Measurements from ENCODE around the gene ORMDL2.

The ORMDL2 gene

GRCh38 chr12:55817345-55818139 lies at the start of gene ORMDL2, which contains the start of gene SARNP:
TSS of gene ORMDL2 (plus strand) at chr12:55818041. CDS start at chr12:55819000, 959 bp downstream.
TSS of gene SARNP (minus strand) at chr12:55817724. CDS start at chr12:55817701, 23 bp downstream.
- peak within 1 kb of the TSS; percentile 60 for H3K4me3 ChIP-seq (ENCODE audit: low read depth, low read length)
- DNase-seq (ENCODE audit: low read depth) = peak; percentile 99

- DNase-seq (ENCODE audit: low read depth) = peak; percentile 7
Measured at GRCh38 chr12:55771736-55772135, 46.1 kb upstream of the ORMDL2 start.

GRCh38 chr12:55777856-55778255 lies 40.0 kb upstream of the ORMDL2 start:
- DNase-seq (ENCODE audit: low read depth) = no peak
- no peak overlapping the region for H3K4me3 ChIP-seq (ENCODE audit: low read depth, low read length)

More at GRCh38 chr12:55771736-55772135, 46.1 kb upstream of the ORMDL2 start:
- no peak overlapping the region for H3K4me3 ChIP-seq (ENCODE audit: low read depth, low read length)

GRCh38 chr12:55780685-55781084 lies 37.2 kb upstream of the ORMDL2 start:
- no peak overlapping the region for H3K4me3 ChIP-seq (ENCODE audit: low read depth, low read length)
- DNase-seq (ENCODE audit: low read depth) = no peak

GRCh38 chr12:55788546-55788945 lies 29.3 kb upstream of the ORMDL2 start:
- H3K4me3 ChIP-seq (ENCODE audit: low read depth, low read length) = no peak overlapping the region
- DNase-seq (ENCODE audit: low read depth) = no peak

GRCh38 chr12:55789171-55789570 lies 28.7 kb upstream of the ORMDL2 start:
- no peak overlapping the region for H3K4me3 ChIP-seq (ENCODE audit: low read depth, low read length)
- DNase-seq (ENCODE audit: low read depth) = no peak

- H3K4me3 ChIP-seq (ENCODE audit: low read depth, low read length) = no peak overlapping the region
- DNase-seq (ENCODE audit: low read depth) = no peak
Measured at GRCh38 chr12:55789893-55790292, 27.9 kb upstream of the ORMDL2 start.

- no peak for DNase-seq (ENCODE audit: low read depth)
- H3K4me3 ChIP-seq (ENCODE audit: low read depth, low read length) = no peak overlapping the region
Measured at GRCh38 chr12:55795950-55796349, 21.9 kb upstream of the ORMDL2 start.

GRCh38 chr12:55797068-55797467 lies 20.8 kb upstream of the ORMDL2 start:
- peak; percentile 14 for DNase-seq (ENCODE audit: low read depth)
- H3K4me3 ChIP-seq (ENCODE audit: low read depth, low read length) = no peak overlapping the region

- no peak for DNase-seq (ENCODE audit: low read depth)
Measured at GRCh38 chr12:55797550-55797949, 20.3 kb upstream of the ORMDL2 start.

GRCh38 chr12:55806982-55807381 lies 10.9 kb upstream of the ORMDL2 start:
- no peak for DNase-seq (ENCODE audit: low read depth)
- no peak overlapping the region for H3K4me3 ChIP-seq (ENCODE audit: low read depth, low read length)

More at GRCh38 chr12:55797550-55797949, 20.3 kb upstream of the ORMDL2 start:
- no peak overlapping the region for H3K4me3 ChIP-seq (ENCODE audit: low read depth, low read length)

GRCh38 chr12:55809274-55809673 lies 8.6 kb upstream of the ORMDL2 start:
- no peak overlapping the region for H3K4me3 ChIP-seq (ENCODE audit: low read depth, low read length)
- no peak for DNase-seq (ENCODE audit: low read depth)

- H3K4me3 ChIP-seq (ENCODE audit: low read depth, low read length) = no peak overlapping the region
- no peak for DNase-seq (ENCODE audit: low read depth)
Measured at GRCh38 chr12:55812088-55812487, 5.8 kb upstream of the ORMDL2 start.

- H3K4me3 ChIP-seq (ENCODE audit: low read depth, low read length) = no peak overlapping the region
- no peak for DNase-seq (ENCODE audit: low read depth)
Measured at GRCh38 chr12:55814257-55814656, 3.6 kb upstream of the ORMDL2 start.

GRCh38 chr12:55815473-55815872 lies 2.4 kb upstream of the ORMDL2 start:
- no peak for DNase-seq (ENCODE audit: low read depth)
- H3K4me3 ChIP-seq (ENCODE audit: low read depth, low read length) = peak overlapping the region; percentile 59

GRCh38 chr12:55816881-55817344 lies 928 bp upstream of the ORMDL2 start:
- DNase-seq (ENCODE audit: low read depth) = no peak

GRCh38 chr12:55818140-55818728 lies 393 bp downstream of the ORMDL2 start:
- no peak for DNase-seq (ENCODE audit: low read depth)
- H3K4me3 ChIP-seq (ENCODE audit: low read depth, low read length) = peak overlapping the region; percentile 60

More at GRCh38 chr12:55816881-55817344, 928 bp upstream of the ORMDL2 start:
- peak overlapping the region; percentile 59 for H3K4me3 ChIP-seq (ENCODE audit: low read depth, low read length)

- peak overlapping the region; percentile 60 for H3K4me3 ChIP-seq (ENCODE audit: low read depth, low read length)
- DNase-seq (ENCODE audit: low read depth) = no peak
Measured at GRCh38 chr12:55818886-55819285, 1.0 kb downstream of the ORMDL2 start.

- DNase-seq (ENCODE audit: low read depth) = no peak
- no peak overlapping the region for H3K4me3 ChIP-seq (ENCODE audit: low read depth, low read length)
Measured at GRCh38 chr12:55820679-55821078, 2.8 kb downstream of the ORMDL2 start.

GRCh38 chr12:55822228-55822627 lies 4.4 kb downstream of the ORMDL2 start:
- no peak for DNase-seq (ENCODE audit: low read depth)
- H3K4me3 ChIP-seq (ENCODE audit: low read depth, low read length) = no peak overlapping the region

- no peak overlapping the region for H3K4me3 ChIP-seq (ENCODE audit: low read depth, low read length)
- DNase-seq (ENCODE audit: low read depth) = no peak
Measured at GRCh38 chr12:55823419-55823818, 5.6 kb downstream of the ORMDL2 start.

Data from skeletal muscle cell (primary cell).